ENCODE results near the gene MAP6.
"Not testable (repeated sequence)": the region's sequence is repeated elsewhere in the genome, so short reads cannot be mapped to it uniquely, and the experiment has no call there.

Gene MAP6

DNA sequence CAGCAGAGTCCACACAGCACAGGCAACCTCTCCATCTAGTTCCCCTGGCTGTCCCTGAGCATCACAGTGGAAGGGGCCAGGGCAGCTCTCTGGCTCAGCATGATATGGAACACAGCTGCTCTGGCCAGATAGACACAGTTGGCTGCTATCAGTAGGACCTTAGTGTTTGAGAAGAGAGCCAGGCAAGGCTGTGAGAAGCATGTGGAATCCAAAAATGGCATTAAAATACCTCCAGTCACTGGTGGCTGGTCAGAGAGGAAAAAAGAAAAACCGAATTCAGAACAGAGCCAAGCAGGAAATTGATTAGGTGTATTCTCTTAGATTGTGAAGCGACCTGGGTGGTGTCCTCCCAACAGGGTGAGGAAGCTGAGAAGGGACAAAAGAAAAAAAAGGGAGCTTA, 78.9 kb downstream of the MAP6 start:
- peak; percentile 18 for DNase-seq

DNA sequence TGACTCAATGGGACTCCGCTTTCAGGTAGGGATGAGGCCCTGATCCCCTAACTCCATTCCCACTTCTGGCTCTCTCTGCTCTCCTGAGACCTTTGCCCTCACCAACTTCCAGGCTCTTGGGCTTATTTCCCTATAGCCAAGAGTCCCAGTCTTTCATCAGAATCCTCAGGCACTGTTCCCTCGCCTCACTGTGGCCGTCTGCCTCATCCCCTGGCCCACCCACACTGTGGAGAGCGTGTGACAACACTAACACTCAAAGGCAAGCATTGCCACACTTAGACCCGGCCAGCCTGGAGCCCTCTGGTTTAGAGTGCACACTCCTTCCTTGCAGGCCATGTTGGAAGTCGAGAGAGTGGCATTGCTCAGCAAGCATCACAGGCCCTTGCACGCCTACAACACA, 79.8 kb downstream of the MAP6 start:
- DNase-seq, result no peak

DNA sequence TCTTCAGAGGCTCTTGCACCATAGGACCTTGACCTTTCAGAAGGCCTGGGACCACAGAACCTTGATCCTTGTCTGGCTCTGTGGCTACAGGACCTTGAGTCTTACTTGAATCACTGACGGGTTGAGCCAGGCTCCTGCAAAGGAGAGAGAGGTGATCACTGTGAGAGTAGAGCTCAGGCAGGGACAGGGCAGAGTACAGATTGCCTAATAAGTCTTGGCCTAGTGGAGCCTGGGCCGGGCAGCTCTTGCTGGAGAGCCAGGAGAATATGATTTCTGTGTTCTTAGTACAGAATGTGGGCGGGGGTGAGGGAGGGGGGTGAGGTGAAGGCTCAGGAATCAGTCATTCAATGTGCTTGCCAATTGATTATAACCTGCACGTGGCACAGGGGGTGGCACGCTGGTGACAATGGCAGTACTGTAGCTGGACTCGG, 80.8 kb downstream of the MAP6 start:
- no peak for DNase-seq

DNA sequence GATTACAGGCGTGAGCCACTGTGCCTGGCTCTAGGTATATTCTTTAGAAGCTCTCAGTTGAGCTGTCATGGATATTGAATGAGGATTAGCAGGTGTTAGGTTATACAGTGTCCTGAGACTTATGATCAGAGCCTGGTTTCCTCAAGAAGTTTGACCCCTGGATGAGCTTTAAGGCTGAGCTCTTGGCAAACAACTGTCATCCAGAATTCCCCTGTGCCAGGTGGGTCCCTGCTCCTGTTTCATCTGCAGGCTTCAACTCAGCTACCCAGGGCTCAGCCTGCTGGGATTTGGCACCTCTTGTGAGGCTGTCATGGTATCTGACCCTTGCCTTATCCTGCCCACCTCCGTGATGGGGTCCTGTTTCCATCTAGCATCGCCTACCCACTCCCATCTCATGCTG, 82.4 kb downstream of the MAP6 start:
- DNase-seq, result no peak

- no peak for DNase-seq
These were observed 83.6 kb downstream of the MAP6 start for GRCh38 chr11:75585293-75585670.

DNA sequence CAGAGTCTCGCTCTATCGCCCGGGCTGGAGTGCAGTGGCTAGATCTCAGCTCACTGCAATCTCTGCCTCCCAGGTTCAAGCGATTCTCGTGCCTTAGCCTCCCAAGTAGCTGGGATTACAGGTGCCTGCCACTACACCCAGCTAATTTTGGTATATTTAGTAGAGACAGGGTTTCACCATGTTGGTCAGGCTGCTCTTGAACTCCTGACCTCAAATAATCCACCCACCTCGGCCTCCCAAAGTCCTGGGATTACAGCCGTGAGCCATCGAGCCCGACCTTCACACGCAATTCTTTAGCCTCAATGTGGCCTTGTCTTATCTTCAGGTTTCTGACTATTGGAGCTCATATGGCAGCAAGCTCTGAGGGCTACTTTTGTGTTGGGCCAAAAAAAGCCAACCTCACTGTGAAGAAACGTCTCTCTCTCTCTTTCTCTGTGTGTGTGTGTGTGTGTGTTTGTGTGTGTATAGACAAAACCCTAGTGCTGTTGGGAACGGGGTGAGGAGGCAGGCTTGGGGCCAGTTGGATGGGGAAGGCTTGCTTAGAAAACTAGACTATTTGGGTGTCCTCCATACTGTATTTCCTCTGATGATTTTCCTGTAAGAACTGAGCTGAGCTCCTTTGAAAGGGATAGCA, 84.1 kb downstream of the MAP6 start:
- not testable (repeated sequence) for DNase-seq

GRCh38 chr11:75583718-75584658, 84.8 kb downstream of the MAP6 start:
- DNase-seq, result peak; percentile 79

GRCh38 chr11:75582895-75583717, 85.7 kb downstream of the MAP6 start:
- DNase-seq, result peak; percentile 75

GRCh38 chr11:75582506-75582894, 86.3 kb downstream of the MAP6 start:
- no peak for DNase-seq

DNA sequence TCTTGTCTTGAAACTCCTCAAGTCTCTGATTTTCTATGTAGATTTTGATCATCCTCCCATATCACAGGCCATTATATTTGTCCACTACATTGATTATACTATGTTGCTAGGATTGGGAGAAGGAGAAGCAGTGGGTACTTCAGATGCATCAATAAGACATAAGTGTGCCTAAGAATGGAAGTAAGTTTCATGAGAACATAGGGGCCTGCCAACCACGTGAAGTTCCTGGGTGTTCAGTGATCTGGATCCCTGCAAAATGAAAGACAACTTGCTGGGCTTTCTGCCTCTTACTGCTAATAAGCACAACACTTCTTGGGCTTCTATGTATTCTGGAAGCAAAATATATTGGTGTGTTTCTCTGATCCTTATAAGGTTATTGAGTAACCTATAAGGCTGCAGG, 89.0 kb downstream of the MAP6 start:
- no peak for DNase-seq

GRCh38 chr11:75578977-75579376, 89.9 kb downstream of the MAP6 start:
- DNase-seq, result no peak

DNA sequence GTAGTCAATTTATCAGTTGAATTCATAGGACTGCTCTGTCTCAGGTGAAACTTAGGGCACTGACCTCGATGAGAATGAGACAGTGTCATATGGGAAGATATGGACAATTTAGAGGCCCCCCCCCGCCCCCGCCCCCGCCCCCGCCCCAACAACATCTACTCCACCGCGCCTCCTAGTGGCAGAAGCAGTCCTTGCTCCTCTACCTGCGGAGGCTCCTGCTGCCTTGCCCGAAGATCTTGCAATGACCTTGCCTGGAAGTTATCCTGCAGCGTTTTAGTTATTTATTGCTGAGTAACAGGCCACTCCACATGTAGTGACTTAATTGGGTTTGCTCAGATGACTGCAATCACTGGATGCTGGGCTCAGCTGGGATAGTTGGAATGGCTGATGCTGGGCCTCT, 91.6 kb downstream of the MAP6 start:
- DNase-seq, result peak; percentile 39

- no peak for DNase-seq
These were observed 92.3 kb downstream of the MAP6 start for GRCh38 chr11:75576499-75576918.

- DNase-seq, result no peak
These were observed 92.8 kb downstream of the MAP6 start for GRCh38 chr11:75576017-75576416.

- no peak for DNase-seq
These were observed 93.9 kb downstream of the MAP6 start for GRCh38 chr11:75574698-75575602.

DNA sequence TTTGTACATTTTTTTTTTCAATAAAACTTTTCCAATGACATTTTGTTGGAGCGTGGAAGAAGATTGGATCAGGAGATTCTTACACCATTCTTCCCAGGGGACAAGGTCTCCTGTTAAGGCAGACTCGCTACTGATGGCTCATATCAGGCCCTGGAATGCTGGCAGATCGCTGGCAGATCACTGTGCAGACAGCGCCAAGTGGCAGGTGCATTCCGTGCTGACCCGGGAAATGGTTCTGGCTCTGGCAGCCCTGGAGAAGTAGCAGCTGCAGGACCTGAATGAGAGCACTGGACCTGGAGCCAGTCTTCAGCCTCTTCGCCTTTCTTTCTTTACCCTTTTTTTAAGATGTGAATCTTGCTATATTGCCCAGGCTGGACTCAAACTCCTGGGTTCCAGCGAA, 96.1 kb downstream of the MAP6 start:
- no peak for DNase-seq

GRCh38 chr11:75571625-75572024, 97.2 kb downstream of the MAP6 start:
- no peak for DNase-seq

- no peak for DNase-seq
These were observed 98.2 kb downstream of the MAP6 start for GRCh38 chr11:75570559-75571139.

GRCh38 chr11:75568616-75569219, 100.1 kb downstream of the MAP6 start:
- no peak for DNase-seq

DNA sequence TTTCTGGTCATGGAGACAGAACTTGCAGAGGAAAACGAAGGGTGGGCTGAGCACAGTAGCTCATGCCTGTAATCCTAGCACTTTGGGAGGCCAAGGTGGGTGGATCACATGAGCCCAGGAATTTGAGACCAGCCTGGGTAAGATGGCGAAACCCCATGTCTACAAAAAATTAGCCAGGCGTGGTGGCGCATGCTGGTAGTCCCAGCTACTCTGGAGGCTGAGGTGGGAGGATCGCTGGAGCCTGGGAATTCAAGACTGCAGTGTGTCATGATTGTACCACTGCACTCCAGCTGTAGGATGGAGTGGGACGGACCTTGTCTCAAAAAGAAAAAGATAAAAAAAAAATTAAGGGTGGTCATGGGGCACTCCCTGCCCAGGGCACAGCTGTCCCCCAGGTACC, 100.9 kb downstream of the MAP6 start:
- no peak for DNase-seq

- DNase-seq, result no peak
These were observed 102.0 kb downstream of the MAP6 start for GRCh38 chr11:75566763-75567279.
